K562 (cell line): ENCODE measurements around the gene CAMSAP2. TPM values are rescaled to one million over a fixed set of nuclear protein-coding genes. Genes with fewer than 3 reads are reported as not detected.
A peak's percentile ranks its signal among the peaks of the same experiment; 100 is the strongest.

Experiments
- EGR1 ChIP-seq: fragments of 450-650 bp; conservative IDR thresholded peaks from 2 replicates; pipeline ENCODE4 v1.6.1; 2017; ENCODE audit warnings: mild to moderate bottlenecking
- FOXM1 ChIP-seq, 2 experiments: fragments of 450-650 bp in 1 of 2; sonication (generic) in 1 of 2; formaldehyde crosslinking in 1 of 2; IDR thresholded peaks; 2 replicates each; pipeline versions ENCODE4 v1.6.1 to v1.9.0; 2017 to 2022; ENCODE audit warnings: low read depth in 2 of 2, mild to moderate bottlenecking in 2 of 2, missing genetic modification reagents in 1 of 2, moderate library complexity in 1 of 2
- GABPB1 ChIP-seq: sonication (generic); formaldehyde crosslinking; IDR thresholded peaks from 2 replicates; pipeline ENCODE4 v1.8.0; 2022; ENCODE audit warnings: mild to moderate bottlenecking, missing genetic modification reagents
- KAT7 ChIP-seq: sonication (generic); formaldehyde crosslinking; IDR thresholded peaks from 2 replicates; pipeline ENCODE4 v1.8.0; 2022; ENCODE audit warnings: missing genetic modification reagents, mild to moderate bottlenecking, borderline replicate concordance
- MGA ChIP-seq: fragments of 450-650 bp; IDR thresholded peaks from 2 replicates; pipeline ENCODE4 v1.6.1; 2016; ENCODE audit warnings: mild to moderate bottlenecking, moderate library complexity
- NRF1 ChIP-seq, 2 experiments: fragments of 450-650 bp; IDR thresholded peaks in 1 of 2; conservative IDR thresholded peaks in 1 of 2; 2 replicates each; pipeline ENCODE4 v1.6.1; 2014; ENCODE audit warnings: mild to moderate bottlenecking in 2 of 2
- SIX5 ChIP-seq, 2 experiments: IDR thresholded peaks; 2 replicates each; pipeline ENCODE4 v1.6.1; 2011; ENCODE audit warnings: low read length in 2 of 2, borderline replicate concordance in 1 of 2, low read depth in 1 of 2, mild to moderate bottlenecking in 1 of 2, moderate library complexity in 1 of 2; ENCODE audit not compliant: insufficient read depth in 1 of 2
- TAF1 ChIP-seq: IDR thresholded peaks from 2 replicates; pipeline ENCODE4 v1.6.1; 2011; ENCODE audit warnings: mild to moderate bottlenecking, low read length, moderate library complexity; ENCODE audit not compliant: insufficient read depth, control insufficient read depth, severe bottlenecking; ENCODE audit errors: extremely low read depth
- ZEB2 ChIP-seq: fragments of 450-650 bp; IDR thresholded peaks from 2 replicates; pipeline ENCODE4 v1.6.1; 2016
- ZNF518B ChIP-seq: fragments of 250-450 bp; sonication (Bioruptor Pico); IDR thresholded peaks from 2 replicates; pipeline ENCODE4 v1.5.0; 2021; ENCODE audit warnings: mild to moderate bottlenecking, moderate library complexity
- ZNF79 ChIP-seq: fragments of 250-450 bp; sonication (Bioruptor Pico); IDR thresholded peaks from 2 replicates; pipeline ENCODE4 v1.4.0; 2020; ENCODE audit warnings: low read depth, mild to moderate bottlenecking, moderate library complexity
- polyA plus RNA-seq, 8 experiments: library from polyadenylated mRNA; depleted of rRNA in 4 of 8; stranded (reverse) in 5 of 8; unstranded in 3 of 8; fragments of >200 nt; fragmentation: Nextera tagmentation in 2 of 8; fragmentation: Illumina TruSeq in 1 of 8; extraction: Ambion mirVana in 2 of 8; extraction: Trizol in 1 of 8; gene quantifications; 2 replicates each; pipeline versions ENCODE4 v1.2.1 to v1.2.3, GENCODE V29; 2011 to 2014; ENCODE audit warnings: inconsistent platforms in 1 of 8, missing spikeins in 1 of 8
- total RNA-seq, 7 experiments: library from RNA; depleted of rRNA in 6 of 7; stranded (reverse); fragments of >200 nt in 6 of 7; fragmentation: Illumina TruSeq in 2 of 7; extraction: Trizol in 2 of 7; gene quantifications; 2 replicates each; pipeline versions ENCODE4 v1.2.1 to v1.2.3, GENCODE V29; 2011 to 2021; ENCODE audit warnings: low replicate concordance in 1 of 7

The CAMSAP2 gene
- total and polyA plus RNA-seq, 9 of the 15 experiments (the other 6 are each of a cell fraction or from before 2014, with no cell fraction given): 1.4 to 7.5 (median 2.7) TPM

- TF ChIP-seq MGA: no peak
- no peak for TF ChIP-seq FOXM1 (IDR thresholded peaks at IDR 0.05; ENCODE audit: low read depth)
- 0 out of 2 replicates have a peak, but pooled peaks have one; percentile 8 for TF ChIP-seq FOXM1 (CRISPR knock-in tag; IDR thresholded peaks at IDR 0.05; ENCODE audit: low read depth)
- no peak for TF ChIP-seq ZNF518B (CRISPR knock-in tag)
- peak; percentile 73 for TF ChIP-seq EGR1
- TF ChIP-seq ZEB2: 0 out of 2 replicates have a peak, but pooled peaks have one; percentile 44
- no peak for TF ChIP-seq SIX5 (IDR thresholded peaks at IDR 0.05; ENCODE audit: borderline replicate concordance in 1 of 2, insufficient read depth in 1 of 2, low read depth in 1 of 2, low read length in 2 of 2)
- TF ChIP-seq TAF1: peak; percentile 1
- 0 out of 2 replicates have a peak, but pooled peaks have one; percentile 34 for TF ChIP-seq KAT7 (CRISPR knock-in tag)
- TF ChIP-seq ZNF79 (CRISPR knock-in tag): no peak
- peak; percentile 32; the same call in 1 of the 2 replicates for TF ChIP-seq GABPB1 (CRISPR knock-in tag)
- TF ChIP-seq NRF1 (conservative IDR thresholded peaks at IDR 0.05 in 1 of 2, IDR thresholded peaks at IDR 0.05 in 1 of 2): peak; percentile 87 to 89
Measured at GRCh38 chr1:200738327-200738948, at the start of gene CAMSAP2 (continued).
